GM21360 (cell line): ENCODE measurements around the gene TMEM260.
"Not testable (repeated sequence)": the region's sequence is repeated elsewhere in the genome, so short reads cannot be mapped to it uniquely, and the experiment has no call there.

Experiments used
- ATAC-seq: cut with Tn5 transposase; IDR thresholded peaks from one replicate; pipeline ENCODE4 v1.9.1; 2021; ENCODE audit warnings: mild to moderate bottlenecking, moderate library complexity; ENCODE audit not compliant: unreplicated experiment

Gene TMEM260

DNA sequence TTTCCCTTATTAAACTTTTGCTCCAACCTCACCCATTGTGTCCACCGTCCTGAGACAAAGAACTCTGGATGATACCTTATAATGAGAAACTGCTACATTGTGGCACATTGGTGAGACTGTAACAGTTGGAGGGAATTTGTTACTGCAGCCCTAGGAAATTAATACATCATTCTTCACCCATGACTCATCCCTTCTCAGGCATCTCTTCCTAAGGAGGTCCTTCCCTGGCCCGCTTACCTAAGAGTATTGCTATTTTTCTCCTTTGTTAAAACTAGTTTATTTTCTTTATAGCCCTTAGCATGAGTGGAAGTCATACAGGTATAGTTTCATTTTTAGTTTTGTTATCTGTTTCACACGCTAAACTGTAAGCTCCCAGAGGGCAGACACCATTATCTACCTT is 87.1 kb downstream of the TMEM260 start:
- ATAC-seq = no peak

DNA sequence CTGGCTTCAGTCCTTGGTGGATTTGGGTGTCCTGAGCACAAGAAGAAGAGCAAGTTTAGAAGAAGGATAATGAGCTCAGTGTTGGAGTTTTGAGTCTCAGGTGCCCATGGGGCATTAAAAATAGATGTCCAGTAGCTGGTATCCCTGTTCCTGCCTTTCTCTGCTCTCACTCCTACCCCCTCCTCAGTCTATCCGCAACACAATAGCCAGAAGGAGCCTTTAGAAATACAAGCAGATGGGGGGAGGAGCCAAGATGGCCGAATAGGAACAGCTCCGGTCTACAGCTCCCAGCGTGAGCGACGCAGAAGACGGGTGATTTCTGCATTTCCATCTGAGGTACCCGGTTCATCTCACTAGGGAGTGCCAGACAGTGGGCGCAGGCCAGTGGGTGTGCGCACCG is 87.7 kb downstream of the TMEM260 start:
- ATAC-seq = not testable (repeated sequence)

DNA sequence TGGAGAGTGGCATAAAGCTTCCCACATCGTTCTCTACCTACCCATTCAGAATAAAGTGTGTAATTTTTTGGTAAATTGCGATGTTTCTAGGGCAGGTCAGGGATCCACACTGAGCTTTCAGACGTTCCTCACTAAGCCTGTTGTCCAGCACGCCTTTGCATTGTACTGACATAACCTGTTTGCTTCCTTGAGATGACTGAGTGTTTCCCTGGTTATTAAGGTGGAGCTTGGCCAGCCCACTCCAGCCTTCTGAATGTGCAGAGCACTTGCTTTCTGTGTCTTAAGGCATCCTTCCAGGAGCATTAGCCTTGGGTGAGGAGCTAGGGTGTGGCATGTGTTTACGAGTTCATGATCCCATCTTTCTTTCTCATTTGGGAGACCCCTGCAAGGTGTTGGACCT is 96.4 kb downstream of the TMEM260 start:
- no peak for ATAC-seq

DNA sequence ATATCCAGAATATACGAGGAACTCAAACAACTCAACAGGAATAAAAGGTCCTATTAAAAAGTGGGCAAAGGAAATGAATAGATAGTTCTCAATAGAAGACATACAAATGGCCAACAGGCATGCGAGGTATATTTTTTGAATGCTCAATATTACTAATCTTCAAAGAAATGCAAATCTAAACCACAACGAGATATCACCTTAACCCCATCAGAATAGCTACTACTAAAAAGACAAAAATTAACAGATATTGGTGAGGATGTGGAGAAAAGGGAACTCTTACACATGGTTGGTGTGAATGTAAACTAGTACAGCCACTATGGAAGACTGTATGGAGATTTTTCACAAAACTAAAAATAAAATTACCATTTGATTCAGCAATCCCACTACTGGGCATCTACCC is 99.2 kb downstream of the TMEM260 start:
- no peak for ATAC-seq

DNA sequence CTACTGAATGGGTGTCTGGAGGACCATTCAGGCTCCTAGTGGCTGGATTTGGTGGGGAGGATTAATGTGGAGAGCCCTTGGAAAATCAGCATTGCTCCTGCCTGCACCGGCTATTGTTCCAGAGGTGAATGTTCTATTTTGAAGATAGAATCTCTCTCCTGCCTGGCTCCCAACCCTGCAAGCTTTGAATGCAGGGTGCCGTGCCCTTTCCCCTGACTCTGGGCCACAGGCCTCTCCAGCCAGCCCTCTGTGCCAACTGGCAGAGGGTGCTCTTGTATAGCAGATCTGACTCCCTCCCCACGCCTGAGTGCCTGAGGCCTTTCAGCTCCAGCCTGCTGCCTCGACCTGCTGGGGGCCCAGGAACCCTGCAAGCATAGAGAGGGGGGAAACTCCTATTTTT is 106.8 kb downstream of the TMEM260 start:
- no peak for ATAC-seq

DNA sequence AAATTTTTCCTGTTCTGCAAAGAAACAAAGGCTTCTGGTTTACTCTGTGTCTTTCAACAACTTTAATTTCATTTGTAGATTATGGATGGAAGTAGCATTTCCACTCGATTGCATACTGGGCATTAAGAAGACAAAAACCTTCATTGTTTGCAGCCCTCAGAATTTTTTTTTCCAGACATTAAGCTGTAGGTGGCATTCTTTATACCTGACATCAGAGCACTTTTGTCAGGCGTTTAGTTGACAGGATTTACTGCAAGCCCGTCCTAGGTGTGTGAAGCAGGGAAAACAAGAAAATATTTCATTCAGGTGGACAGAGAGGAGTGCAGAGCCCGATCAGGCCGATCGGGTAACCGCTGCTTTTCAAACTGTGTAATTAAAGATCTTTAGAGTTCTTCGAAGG is 107.5 kb downstream of the TMEM260 start:
- ATAC-seq = no peak

DNA sequence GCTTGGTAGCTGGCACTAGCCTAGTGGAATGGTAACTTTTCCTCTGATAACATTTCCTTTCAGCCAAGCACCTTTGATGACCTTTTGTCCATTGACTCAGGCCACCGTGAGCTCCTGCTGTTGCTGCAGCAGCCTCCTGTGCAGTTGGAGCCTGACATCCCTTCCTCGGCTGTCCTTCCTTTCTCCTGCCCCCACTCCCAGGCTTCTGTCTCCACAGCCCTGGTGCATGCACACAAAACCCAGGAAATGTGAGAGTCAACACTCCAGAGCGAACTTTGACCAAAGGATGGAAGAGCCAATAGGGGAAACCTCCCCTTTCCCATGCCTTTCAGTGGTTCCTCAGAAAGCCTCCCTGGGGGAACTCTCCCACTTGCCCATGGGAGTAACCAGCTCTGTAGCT is 115.0 kb downstream of the TMEM260 start:
- no peak for ATAC-seq

DNA sequence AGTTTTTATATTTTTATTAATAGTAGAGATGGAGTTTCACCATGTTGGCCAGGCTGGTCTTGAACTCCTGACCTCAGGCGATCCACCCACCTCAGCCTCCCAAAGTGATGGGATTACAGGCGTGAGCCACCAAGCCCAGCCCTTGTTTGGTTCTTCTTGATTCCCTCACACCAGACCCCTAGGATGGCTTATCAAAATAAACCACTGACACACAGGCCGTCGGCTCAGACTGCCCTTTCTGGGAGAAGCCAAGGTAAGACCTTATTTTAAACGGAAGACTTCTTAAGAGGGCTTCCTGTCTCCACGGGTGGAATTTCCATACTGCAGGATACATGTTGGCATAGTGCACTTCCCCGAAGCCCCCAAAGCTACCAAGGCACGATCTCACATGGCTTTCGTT is 115.6 kb downstream of the TMEM260 start:
- ATAC-seq = not testable (repeated sequence)
